WTC11 (cell line): Measurements from ENCODE around the gene CAMK2N2.

Experiments
- FOXJ3 ChIP-seq: sonication (generic); formaldehyde crosslinking; IDR thresholded peaks from 2 replicates; pipeline ENCODE4 v1.9.0; 2021; ENCODE audit warnings: missing genetic modification reagents, mild to moderate bottlenecking, borderline replicate concordance
- SP1 ChIP-seq: sonication (generic); formaldehyde crosslinking; conservative IDR thresholded peaks from 2 replicates; pipeline ENCODE4 v1.8.1; 2022; ENCODE audit warnings: missing genetic modification reagents
- ZNF263 ChIP-seq: sonication (generic); formaldehyde crosslinking; IDR thresholded peaks from 2 replicates; pipeline ENCODE4 v1.8.1; 2022; ENCODE audit warnings: low read depth, mild to moderate bottlenecking, moderate library complexity, missing genetic modification reagents
- TF ChIP-seq, protein P1 (sequence below): sonication (generic); formaldehyde crosslinking; IDR thresholded peaks from 2 replicates; pipeline ENCODE4 v1.8.1; 2023; ENCODE audit warnings: mild to moderate bottlenecking, missing genetic modification reagents, moderate library complexity
- TF ChIP-seq, protein P2 (sequence below): sonication (generic); formaldehyde crosslinking; conservative IDR thresholded peaks from 2 replicates; pipeline ENCODE4 v1.8.1; 2022; ENCODE audit warnings: mild to moderate bottlenecking, missing genetic modification reagents
- TF ChIP-seq, protein P3 (sequence below): sonication (generic); formaldehyde crosslinking; IDR thresholded peaks from 2 replicates; pipeline ENCODE4 v1.8.0; 2022; ENCODE audit warnings: mild to moderate bottlenecking, missing genetic modification reagents
- TF ChIP-seq, protein P4 (sequence below): sonication (generic); formaldehyde crosslinking; IDR thresholded peaks from 2 replicates; pipeline ENCODE4 v1.8.0; 2023; ENCODE audit warnings: missing genetic modification reagents, mild to moderate bottlenecking, borderline replicate concordance

DNA sequence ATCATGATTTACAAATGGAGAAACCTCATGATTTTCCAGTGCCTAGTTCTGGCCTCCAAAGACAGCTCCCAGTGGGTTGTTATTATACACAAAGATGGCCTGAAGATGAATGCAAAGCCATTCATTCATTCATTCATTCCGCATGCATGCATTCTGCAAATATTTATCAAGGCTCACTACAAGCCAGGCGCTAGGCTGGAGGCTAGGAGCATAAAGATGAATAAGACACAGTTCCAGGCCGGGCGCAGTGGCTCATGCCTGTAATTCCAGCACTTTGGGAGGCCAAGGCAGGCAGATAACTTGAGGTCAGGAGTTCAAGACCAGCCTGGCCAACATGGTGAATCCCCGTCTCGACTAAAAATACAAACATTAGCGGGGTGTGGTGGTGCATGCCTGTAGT is 35.3 kb upstream of the CAMK2N2 start:
- TF ChIP-seq ZNF263 (CRISPR knock-in tag), result no peak
- TF ChIP-seq, protein P1, sequence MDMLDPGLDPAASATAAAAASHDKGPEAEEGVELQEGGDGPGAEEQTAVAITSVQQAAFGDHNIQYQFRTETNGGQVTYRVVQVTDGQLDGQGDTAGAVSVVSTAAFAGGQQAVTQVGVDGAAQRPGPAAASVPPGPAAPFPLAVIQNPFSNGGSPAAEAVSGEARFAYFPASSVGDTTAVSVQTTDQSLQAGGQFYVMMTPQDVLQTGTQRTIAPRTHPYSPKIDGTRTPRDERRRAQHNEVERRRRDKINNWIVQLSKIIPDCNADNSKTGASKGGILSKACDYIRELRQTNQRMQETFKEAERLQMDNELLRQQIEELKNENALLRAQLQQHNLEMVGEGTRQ (CRISPR knock-in tag), result no peak
- TF ChIP-seq, protein P2, sequence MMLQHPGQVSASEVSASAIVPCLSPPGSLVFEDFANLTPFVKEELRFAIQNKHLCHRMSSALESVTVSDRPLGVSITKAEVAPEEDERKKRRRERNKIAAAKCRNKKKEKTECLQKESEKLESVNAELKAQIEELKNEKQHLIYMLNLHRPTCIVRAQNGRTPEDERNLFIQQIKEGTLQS (CRISPR knock-in tag), result no peak
- TF ChIP-seq FOXJ3, result no peak
- TF ChIP-seq SP1 (CRISPR knock-in tag), result no peak
- TF ChIP-seq, protein P3, sequence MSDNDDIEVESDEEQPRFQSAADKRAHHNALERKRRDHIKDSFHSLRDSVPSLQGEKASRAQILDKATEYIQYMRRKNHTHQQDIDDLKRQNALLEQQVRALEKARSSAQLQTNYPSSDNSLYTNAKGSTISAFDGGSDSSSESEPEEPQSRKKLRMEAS (CRISPR knock-in tag), result no peak
- TF ChIP-seq, protein P4, sequence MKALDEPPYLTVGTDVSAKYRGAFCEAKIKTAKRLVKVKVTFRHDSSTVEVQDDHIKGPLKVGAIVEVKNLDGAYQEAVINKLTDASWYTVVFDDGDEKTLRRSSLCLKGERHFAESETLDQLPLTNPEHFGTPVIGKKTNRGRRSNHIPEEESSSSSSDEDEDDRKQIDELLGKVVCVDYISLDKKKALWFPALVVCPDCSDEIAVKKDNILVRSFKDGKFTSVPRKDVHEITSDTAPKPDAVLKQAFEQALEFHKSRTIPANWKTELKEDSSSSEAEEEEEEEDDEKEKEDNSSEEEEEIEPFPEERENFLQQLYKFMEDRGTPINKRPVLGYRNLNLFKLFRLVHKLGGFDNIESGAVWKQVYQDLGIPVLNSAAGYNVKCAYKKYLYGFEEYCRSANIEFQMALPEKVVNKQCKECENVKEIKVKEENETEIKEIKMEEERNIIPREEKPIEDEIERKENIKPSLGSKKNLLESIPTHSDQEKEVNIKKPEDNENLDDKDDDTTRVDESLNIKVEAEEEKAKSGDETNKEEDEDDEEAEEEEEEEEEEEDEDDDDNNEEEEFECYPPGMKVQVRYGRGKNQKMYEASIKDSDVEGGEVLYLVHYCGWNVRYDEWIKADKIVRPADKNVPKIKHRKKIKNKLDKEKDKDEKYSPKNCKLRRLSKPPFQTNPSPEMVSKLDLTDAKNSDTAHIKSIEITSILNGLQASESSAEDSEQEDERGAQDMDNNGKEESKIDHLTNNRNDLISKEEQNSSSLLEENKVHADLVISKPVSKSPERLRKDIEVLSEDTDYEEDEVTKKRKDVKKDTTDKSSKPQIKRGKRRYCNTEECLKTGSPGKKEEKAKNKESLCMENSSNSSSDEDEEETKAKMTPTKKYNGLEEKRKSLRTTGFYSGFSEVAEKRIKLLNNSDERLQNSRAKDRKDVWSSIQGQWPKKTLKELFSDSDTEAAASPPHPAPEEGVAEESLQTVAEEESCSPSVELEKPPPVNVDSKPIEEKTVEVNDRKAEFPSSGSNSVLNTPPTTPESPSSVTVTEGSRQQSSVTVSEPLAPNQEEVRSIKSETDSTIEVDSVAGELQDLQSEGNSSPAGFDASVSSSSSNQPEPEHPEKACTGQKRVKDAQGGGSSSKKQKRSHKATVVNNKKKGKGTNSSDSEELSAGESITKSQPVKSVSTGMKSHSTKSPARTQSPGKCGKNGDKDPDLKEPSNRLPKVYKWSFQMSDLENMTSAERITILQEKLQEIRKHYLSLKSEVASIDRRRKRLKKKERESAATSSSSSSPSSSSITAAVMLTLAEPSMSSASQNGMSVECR, result no peak
